ENCODE results near the gene MYOM1. TPM values are rescaled to one million over a fixed set of nuclear protein-coding genes. Genes with fewer than 3 reads are reported as not detected.
"Not testable (repeated sequence)": the region's sequence is repeated elsewhere in the genome, so short reads cannot be mapped to it uniquely, and the experiment has no call there.

MYOM1 gene
- total RNA-seq, 2 experiments from 2014 or later, result 1.0 to 1.3 TPM

DNA sequence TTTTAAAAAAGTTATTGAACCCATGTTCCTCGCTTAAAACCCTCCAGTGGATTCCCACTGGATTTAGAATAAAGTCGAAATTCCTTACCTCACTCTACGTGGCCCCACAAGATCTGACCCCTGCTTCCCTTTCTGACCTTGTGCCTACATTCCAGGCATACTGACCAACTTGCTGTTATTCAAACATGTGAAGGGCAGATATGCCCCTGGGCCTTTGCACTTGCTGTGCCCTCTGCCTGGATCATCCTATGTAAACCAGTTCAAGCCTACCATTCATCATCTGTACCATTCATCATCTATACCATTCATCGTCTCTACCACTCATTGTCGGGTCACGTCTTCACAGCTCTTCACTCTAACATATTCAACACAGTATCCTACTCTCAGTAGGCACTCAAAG lies 165.6 kb downstream of the MYOM1 start:
- Mint-ChIP-seq H3K36me3 (ENCODE audit: low read depth) (peaks cover 5% of the 10 kb centered on the region), H3K4me3 (no peak overlapping the region), H3K4me1 (ENCODE audit: low read depth) (peaks cover 42% of the 10 kb centered on the region), H3K27me3 (no peaks in the 10 kb centered on the region), H3K27ac (no peak overlapping the region), H3K9me3 (peaks cover 9% of the 10 kb centered on the region)
- ChIA-PET POLR2A (no interaction called here), CTCF (no interaction called here)
- intact Hi-C loops (cut with micrococcal nuclease), result no loop called here
- ATAC-seq (no peak), DNase-seq (no peak)
- TF ChIP-seq, protein P1, sequence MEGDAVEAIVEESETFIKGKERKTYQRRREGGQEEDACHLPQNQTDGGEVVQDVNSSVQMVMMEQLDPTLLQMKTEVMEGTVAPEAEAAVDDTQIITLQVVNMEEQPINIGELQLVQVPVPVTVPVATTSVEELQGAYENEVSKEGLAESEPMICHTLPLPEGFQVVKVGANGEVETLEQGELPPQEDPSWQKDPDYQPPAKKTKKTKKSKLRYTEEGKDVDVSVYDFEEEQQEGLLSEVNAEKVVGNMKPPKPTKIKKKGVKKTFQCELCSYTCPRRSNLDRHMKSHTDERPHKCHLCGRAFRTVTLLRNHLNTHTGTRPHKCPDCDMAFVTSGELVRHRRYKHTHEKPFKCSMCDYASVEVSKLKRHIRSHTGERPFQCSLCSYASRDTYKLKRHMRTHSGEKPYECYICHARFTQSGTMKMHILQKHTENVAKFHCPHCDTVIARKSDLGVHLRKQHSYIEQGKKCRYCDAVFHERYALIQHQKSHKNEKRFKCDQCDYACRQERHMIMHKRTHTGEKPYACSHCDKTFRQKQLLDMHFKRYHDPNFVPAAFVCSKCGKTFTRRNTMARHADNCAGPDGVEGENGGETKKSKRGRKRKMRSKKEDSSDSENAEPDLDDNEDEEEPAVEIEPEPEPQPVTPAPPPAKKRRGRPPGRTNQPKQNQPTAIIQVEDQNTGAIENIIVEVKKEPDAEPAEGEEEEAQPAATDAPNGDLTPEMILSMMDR (IDR thresholded peaks at IDR 0.05), result no peak

DNA sequence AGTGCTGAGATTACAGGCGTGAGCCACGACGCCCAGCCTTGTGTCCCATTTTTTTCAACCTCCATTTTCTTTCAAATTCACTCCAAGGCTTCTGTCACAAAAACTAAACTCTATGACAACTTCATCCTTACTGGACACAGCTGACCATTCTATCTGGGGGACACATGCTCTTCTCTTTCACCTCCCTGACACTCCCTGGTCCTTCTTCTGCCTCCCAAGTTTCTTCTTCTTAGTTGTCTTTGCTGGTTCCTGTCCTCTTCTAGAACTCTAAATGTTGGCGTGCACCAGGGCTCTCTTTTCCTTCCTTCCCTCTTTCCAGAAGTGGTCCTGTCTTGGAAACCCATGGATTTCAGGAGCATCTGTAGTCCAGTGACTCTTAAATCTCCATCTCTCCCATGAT lies 166.7 kb downstream of the MYOM1 start:
- ATAC-seq, result no peak
- peaks cover 5% of the 10 kb centered on the region for H3K36me3 Mint-ChIP-seq (ENCODE audit: low read depth)
- ChIA-PET POLR2A (interaction anchor here (0.6 kb wide), 1 partner anchor 98 kb away, joined by 3 read pairs; no protein-coding TSS in a partner anchor), CTCF (interaction anchor here (1.2 to 3.8 kb wide), 3 partner anchors 10 to 71 kb away, joined by 3 to 17 read pairs (median 3); no protein-coding TSS in a partner anchor)
- TF ChIP-seq, protein P1 (IDR thresholded peaks at IDR 0.05), result no peak
- H3K4me3 Mint-ChIP-seq, result no peak overlapping the region
- no peaks in the 10 kb centered on the region for H3K27me3 Mint-ChIP-seq
- no peak overlapping the region for H3K27ac Mint-ChIP-seq
- peaks cover 34% of the 10 kb centered on the region for H3K4me1 Mint-ChIP-seq (ENCODE audit: low read depth)
- DNase-seq, result no peak
- H3K9me3 Mint-ChIP-seq, result peaks cover 9% of the 10 kb centered on the region
- intact Hi-C loops (cut with micrococcal nuclease), result no loop called here

DNA sequence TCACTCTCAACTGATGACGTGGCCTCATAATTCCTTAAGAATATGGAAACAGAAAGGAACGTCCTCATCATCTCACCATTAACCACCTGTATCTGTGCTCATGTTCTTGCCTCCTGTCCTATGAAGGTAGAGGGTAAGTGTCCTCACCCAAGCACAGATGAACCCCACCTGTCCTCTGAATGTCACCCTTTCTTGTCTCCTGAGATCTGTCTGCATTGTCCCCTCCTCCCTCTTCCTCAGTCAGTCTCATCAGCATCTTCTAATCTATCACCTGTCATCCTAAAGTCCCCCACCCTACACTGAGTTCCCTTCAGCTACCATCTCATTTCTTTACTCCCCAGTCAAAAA lies 167.4 kb downstream of the MYOM1 start:
- Mint-ChIP-seq H3K4me3 (no peak overlapping the region), H3K27me3 (no peaks in the 10 kb centered on the region), H3K9me3 (peaks cover 9% of the 10 kb centered on the region), H3K36me3 (ENCODE audit: low read depth) (peaks cover 5% of the 10 kb centered on the region), H3K4me1 (ENCODE audit: low read depth) (peaks cover 30% of the 10 kb centered on the region), H3K27ac (peak overlapping the region; percentile 18)
- no peak for DNase-seq
- intact Hi-C loops (cut with micrococcal nuclease), result no loop called here
- ATAC-seq, result peak; percentile 27
- ChIA-PET CTCF (interaction anchor here (1.4 to 3.8 kb wide), 2 partner anchors 11 to 59 kb away, joined by 3 to 17 read pairs; no protein-coding TSS in a partner anchor), POLR2A (no interaction called here)
- TF ChIP-seq, protein P1 (IDR thresholded peaks at IDR 0.05), result no peak

DNA sequence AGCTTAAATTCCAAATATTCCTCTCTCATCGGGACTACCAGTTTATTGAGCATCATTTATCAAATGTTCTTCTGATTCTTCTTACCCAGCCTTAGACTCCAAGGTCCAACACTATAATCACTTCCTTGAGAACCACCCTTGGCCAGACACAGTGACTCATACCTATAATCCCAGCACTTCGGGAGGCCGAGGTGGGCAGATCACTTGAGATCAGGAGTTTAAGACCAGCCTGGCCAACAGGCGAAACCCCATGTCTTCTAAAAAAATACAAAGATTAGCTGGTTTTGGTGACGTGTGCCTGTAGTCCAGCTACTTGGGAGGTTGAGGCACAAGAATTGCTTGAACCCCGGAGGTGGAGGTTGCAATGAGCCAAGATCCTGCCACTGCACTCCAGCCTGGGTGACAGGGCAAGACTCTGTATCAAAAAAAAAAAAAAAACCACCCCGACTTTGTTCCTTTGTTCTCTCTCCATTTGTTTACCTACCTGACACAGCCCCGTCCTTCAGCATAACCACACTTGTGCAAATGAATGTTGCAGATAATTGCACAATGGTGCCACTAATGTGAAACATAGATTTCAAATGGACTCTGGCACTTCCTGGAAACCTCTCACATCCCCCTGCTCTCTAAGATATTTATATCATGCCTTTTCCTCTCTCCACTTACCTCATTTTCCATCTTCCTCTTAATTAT lies 167.9 kb downstream of the MYOM1 start:
- TF ChIP-seq, protein P1 (IDR thresholded peaks at IDR 0.05), result no peak
- H3K27me3 Mint-ChIP-seq, result no peaks in the 10 kb centered on the region
- no peak overlapping the region for H3K27ac Mint-ChIP-seq
- POLR2A ChIA-PET, result no interaction called here
- ATAC-seq (no peak), DNase-seq (no peak)
- intact Hi-C loops (cut with micrococcal nuclease), result no loop called here
- peaks cover 29% of the 10 kb centered on the region for H3K4me1 Mint-ChIP-seq (ENCODE audit: low read depth)
- H3K9me3 Mint-ChIP-seq, result peaks cover 9% of the 10 kb centered on the region
- no peak overlapping the region for H3K4me3 Mint-ChIP-seq
- H3K36me3 Mint-ChIP-seq (ENCODE audit: low read depth), result peaks cover 5% of the 10 kb centered on the region
- CTCF ChIA-PET, result interaction anchor here (0.7 to 3.8 kb wide), 2 partner anchors 11 to 194 kb away, joined by 3 to 17 read pairs; no protein-coding TSS in a partner anchor

DNA sequence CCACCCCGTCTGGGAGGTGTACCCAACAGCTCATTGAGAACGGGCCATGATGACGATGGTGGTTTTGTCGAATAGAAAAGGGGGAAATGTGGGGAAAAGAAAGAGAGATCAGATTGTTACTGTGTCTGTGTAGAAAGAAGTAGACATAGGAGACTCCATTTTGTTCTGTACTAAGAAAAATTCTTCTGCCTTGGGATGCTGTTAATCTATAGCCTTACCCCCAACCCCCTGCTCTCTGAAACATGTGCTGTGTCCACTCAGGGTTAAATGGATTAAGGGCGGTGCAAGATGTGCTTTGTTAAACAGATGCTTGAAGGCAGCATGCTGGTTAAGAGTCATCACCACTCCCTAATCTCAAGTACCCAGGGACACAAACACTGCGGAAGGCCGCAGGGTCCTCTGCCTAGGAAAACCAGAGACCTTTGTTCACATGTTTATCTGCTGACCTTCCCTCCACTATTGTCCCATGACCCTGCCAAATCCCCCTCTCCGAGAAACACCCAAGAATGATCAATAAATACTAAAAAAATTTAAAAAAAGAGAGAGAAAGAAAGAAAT lies 169.8 kb downstream of the MYOM1 start:
- intact Hi-C loops (cut with micrococcal nuclease); H3K9me3 Mint-ChIP-seq; H3K4me3 Mint-ChIP-seq; ATAC-seq; H3K27me3 Mint-ChIP-seq; H3K36me3 Mint-ChIP-seq (ENCODE audit: low read depth); H3K27ac Mint-ChIP-seq; DNase-seq: not testable (repeated sequence)
- ChIA-PET POLR2A (interaction anchor here (1.3 kb wide), 1 partner anchor 11 kb away, joined by 3 read pairs; no protein-coding TSS in a partner anchor), CTCF (interaction anchor here (3.8 kb wide), 1 partner anchor 13 kb away, joined by 17 read pairs; no protein-coding TSS in a partner anchor)
- H3K4me1 Mint-ChIP-seq (ENCODE audit: low read depth), result peaks cover 36% of the 10 kb centered on the region
